CD4-positive, alpha-beta T cell treated with Interferon gamma for 1 hour (primary cell): Measurements from ENCODE around the gene UTF1.
"Not testable (repeated sequence)": the region's sequence is repeated elsewhere in the genome, so short reads cannot be mapped to it uniquely, and the experiment has no call there.

ENCODE experiments used
- DNase-seq: peaks from one replicate; pipeline ENCODE4 v3.0.0-alpha.2; 2020

Gene UTF1

GRCh38 chr10:133229265-133230043, 563 bp upstream of the UTF1 start:
- no peak for DNase-seq

- DNase-seq: peak; percentile 54
These were observed 574 bp downstream of the UTF1 start for GRCh38 chr10:133230387-133231195.

- no peak for DNase-seq
These were observed 1.4 kb downstream of the UTF1 start for GRCh38 chr10:133231244-133231945.

GRCh38 chr10:133231946-133232574, 2.0 kb downstream of the UTF1 start:
- no peak for DNase-seq

DNA sequence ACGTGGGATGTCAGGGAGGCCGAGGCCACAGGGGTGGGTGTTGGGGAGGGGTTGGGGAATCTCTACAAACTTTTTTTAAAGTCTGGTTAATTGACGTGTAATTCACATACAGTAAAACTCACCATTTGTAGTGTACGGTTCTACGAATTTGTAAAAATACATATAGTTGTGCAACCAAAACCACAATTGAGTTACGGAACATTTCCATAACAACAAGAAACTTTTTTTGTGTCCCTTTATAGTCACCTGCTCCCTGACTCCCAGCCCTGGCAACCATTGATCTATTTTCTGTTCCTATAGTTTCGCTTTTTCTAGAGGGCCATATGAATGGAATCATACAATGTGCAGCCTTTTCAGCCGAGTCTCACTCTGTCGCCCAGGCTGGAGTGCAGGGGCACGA, 4.8 kb downstream of the UTF1 start:
- DNase-seq: not testable (repeated sequence)

- DNase-seq: peak; percentile 39
These were observed 5.3 kb downstream of the UTF1 start for GRCh38 chr10:133235265-133235855.

GRCh38 chr10:133235932-133236331, 5.9 kb downstream of the UTF1 start:
- DNase-seq: peak; percentile 27

DNA sequence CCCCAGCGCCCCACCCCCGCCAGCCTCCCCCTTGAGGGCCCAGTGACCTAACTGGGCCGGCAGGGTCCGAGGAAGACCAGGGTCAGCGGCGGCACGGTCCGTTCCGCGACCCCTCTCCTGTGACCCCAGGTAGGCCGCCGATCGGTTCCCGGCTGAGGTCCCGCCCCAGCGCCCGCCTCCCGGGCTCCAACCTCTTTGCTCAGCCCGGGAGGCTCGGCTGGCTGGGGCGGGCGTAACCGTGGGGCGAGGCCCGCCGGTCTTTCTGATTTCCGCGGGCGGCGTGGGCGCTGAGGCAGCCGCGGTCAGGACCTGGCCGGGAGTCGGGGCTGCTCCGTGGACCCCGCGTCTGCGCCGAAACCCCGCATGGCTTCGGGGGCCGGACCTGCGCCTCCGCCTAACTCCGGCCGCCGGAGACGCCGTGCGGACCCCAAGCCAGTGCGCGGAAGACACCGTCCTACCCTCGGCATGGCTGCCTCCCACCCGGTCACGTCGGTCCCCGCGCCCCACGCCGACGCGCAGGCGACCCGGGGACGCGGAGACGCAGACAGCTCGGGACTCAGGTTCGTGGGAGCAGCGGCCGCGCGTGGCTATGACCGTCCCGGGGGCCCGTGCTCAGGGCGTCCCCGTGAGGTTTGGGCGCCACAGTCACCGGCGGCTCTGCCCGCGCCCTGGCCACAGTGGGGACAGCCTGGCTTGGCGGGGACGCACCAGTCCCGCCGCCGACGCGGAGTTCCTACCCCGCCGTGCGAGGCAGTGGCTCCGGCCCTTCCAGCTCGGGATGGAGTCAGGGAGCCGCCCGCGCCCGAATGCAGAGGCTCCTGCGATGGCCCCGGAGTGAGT, 6.6 kb downstream of the UTF1 start:
- DNase-seq: no peak

DNA sequence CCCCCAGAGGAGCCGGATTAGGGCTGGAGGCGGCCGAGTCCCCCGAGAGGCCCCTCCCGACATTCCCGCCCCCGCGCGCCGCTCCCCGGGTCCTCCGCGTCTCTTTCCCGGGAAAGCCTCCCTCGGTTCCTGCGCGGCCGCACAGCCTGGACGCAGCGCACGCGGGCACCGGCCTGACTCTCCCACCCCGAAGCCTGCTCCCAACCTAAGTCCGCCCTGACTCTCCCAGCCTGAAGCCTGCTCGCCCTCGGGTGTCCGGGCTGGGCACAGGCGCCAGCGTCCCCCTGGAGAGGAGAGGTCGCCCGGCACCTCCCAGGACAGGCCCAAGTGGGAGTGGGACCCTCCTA, 7.2 kb downstream of the UTF1 start:
- no peak for DNase-seq

DNA sequence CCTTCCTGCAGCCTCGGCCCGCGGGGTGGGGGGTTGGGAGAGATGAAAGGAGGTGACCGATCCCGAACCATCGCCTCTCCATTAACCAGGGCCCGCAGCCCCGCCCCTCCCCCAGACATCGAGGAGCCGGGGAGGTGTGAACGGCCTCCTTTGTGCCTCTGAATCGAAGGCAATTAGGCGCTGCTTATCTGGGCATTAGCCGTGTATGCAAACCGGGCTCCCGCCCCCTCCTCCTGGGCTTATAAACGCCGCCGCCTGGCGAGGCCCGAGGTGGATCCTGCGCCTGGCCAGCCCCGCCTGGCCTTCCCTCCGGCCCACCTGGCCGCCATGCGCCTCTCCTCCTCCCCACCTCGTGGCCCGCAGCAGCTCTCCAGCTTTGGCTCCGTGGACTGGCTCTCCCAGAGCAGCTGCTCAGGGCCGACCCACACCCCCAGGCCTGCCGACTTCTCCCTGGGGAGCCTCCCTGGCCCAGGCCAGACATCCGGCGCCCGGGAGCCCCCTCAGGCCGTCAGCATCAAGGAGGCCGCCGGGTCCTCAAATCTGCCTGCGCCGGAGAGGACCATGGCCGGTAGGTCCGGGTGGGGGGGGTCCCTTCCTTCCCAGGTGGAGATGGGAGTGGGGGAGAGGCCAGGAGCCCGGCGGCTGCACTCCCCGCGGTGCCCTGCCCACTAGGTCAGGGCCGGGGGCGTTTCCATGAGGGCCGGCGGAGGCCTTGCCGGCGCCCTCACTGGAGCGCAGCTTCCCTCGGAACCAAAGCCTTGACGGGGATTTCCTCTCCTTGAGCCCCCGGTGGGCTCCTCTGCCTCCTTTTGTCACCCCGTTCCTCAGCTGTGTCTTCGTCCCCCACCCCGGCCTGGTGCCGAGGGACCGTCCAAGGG, 7.8 kb downstream of the UTF1 start, which contains the start of gene VENTX:
VENTX (plus strand) TSS at position 268 of the 878 bp plus-strand sequence; CDS start at position 328, 60 bp downstream.
- DNase-seq: no peak

DNA sequence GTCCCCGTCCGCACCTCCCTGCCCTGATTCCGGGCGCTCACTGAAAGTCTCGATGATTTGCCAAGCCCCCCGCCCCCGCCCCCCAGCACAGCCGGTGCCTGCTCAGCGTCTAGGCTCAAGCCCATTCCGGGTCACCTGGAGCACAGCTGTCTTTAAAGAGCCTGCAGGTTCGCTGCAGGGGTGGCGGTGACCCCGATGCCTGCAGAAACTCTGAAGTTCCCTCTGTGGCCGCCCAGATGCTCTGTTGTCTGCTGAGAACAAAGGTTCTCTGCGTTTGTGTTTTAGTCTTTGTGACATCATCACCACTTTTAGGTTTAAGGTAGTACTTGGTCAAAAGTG, 8.4 kb downstream of the UTF1 start:
- DNase-seq: no peak

- DNase-seq: no peak
These were observed 10.0 kb downstream of the UTF1 start for GRCh38 chr10:133239990-133240389.

GRCh38 chr10:133241501-133242205, 11.6 kb downstream of the UTF1 start:
- no peak for DNase-seq

DNA sequence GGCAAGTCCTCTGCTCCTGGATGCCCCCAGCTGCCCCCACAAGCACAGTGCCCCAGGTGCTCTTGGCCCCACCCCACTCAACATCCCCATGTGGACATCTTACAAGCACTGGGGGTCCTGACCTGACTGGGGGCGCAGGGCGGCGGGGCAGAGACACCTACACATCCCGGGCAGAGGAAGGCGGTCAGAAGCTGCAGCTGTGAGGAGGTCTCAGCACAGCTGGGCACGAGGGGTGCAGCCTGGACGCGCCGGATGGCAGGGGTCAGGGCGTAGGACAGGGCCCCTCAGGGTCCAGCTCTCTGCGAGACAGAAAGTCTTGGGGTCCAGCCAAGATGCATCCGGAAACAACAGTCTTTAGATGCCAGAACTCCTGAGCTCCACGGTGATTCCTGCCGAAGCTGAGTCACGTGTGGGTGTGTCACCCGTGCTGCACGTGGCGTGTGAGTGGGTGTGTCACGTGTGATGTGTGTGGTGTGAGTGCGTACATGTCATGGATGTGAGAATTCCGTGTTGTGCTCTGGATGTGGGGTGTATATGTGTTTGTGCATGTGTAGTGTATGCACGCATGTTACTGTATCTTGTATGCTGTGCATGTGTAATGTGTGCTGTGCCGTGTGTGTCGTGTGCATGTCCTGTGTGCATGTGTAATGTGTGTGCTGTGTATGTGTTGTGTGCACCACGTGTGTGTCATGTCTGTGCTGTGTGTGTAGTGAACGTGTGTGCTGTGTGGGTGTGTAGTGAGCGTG, 12.8 kb downstream of the UTF1 start:
- no peak for DNase-seq

DNA sequence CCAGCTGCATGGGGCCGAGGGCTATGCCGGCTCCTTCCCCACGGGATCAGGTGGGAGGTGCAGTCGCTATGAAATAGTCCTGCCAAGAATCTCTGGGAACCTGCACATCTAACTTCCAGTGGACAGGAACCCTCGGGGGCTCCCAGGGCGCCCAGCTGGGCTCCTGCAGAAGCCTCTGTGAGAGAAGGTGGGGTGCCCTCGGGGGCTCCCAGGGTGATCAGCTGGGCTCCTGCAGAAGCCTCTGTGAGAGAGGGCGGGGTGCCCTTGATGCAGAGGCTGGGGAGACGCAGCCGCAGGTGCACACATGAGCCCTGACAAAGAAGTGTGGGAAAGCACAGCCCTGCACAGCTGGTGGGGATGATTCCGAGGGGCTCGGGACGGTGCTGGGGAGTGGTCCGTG, 13.6 kb downstream of the UTF1 start:
- DNase-seq: no peak

DNA sequence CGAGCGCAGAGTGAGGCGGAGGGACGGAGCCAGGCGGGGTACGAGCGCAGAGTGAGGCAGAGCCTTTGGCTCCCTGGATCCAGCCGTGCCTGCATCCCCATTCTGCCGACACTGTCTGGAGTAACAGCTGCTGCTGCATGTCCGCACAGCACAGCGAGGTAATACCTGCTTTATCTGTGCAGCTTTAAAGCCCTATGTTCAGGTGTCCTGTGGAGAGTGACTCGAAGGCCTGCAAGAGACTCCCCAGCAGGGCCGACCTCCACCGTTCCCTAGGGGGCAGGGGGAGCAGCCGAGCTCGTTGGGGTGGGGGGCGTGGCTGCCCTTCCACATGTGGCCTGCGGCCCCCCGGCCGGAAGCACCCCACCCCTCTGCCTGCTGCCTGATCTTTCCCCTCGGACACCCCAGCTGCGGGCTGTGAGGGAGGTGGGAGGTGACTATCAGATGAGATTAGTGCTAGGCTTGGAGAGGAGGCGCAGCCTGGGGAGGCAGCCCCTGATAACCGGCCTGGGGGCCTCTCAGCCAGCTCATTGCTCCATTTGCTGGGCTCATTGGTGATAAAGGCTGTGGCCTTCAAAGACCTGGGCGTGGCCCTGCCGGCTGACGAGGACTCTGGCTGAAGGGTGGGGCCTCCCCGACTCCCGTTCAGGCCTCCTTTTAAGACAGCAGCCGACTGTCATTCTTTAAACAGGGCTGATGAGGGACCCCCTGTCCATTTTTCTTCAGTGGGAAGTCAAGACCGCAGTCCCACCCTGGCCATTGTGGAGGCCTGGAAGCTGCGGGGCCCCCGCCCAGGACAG, 15.6 kb downstream of the UTF1 start:
- no peak for DNase-seq

DNA sequence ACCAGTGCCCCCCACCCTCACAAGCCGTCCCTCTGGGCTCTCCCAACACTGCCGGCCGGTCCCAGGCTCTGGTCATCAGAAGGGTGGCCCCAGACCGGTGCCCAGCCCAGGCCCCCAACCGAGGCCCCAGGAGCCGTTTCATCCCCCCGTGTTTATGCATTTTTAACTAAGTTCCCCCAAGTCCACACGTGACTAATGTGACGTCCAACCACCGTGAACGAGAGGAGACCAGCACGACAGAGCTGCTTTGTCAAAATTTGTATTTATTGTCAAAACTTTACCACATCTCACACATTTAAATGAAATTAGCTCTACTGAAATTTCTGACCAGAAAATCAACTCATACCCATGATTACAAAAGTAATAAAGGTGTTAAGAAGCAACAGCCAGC, 16.2 kb downstream of the UTF1 start:
- no peak for DNase-seq

DNA sequence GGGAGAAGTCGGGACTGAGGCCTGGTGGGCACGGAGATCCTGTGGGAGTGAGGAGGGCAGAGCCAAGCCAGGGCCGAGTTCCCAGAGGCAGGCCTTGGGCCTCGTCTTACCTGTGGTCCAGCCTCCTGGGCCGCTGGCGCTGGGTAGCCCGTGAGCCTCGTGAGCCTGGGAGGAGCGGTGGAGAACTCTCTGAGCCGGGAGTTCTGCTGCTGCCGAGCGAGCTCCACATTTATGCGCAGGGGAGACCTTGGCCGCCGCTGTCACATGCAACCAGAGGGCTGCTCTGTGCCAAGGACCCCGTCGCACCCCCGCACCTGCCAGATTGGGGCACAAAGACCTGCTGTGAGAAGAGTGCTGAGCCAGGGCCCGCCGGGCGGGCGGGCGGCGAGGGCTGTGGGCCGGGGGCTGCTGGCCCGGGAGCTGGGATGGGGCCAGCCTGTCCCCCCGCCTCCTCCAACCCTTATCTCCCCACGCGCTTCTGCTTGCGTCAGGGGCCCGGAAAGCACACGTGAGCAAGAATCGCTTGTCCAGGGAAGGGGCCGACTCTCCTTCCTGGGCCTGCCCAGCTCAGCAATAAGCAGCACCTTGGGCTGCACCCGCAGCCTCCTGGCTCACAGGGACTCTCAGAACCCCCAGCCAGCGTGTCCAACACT, 17.8 kb downstream of the UTF1 start:
- DNase-seq: no peak
